GM21381 (cell line): ENCODE measurements around the gene EBF3.

ENCODE experiments used
- ATAC-seq: cut with Tn5 transposase; IDR thresholded peaks from one replicate; pipeline ENCODE4 v1.9.1; 2021; ENCODE audit warnings: mild to moderate bottlenecking, moderate library complexity; ENCODE audit not compliant: unreplicated experiment

The EBF3 gene

DNA sequence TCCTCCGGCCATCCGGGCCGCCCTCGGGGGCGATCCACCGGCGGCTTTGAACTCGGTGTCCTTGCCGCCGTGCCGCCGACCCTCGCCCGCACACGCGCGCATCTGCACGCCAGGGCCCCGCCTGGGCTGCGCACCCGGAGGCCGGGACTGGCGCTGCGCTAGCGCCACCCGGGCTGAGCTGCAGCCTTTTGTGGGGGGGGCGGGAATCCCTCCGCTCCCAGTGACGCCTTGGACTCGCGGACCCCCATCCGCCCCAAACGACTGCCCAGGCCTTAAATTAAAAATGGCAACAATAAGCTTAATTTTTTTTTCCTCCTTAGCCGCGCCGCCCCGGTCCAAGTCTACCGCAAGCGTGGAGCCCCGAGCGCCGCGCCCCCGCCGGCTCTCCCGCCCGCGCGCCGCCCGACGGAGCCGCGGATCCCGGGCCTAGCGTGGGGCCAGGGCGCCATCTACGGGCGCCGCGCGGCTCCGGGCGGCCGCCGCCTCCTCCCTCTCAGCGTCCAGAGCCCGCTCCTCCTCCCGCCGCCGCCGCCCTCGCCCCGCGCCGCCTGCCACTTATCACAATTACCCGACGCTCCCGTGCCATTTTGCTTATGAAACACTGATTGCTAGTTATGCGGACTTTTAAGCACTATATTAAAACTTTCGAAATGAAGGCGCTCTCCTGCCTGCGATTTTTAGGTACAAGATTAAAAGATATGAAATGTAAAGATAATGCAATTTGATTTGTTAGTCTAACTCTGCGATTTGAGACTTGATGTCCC lies 7.5 kb upstream of the EBF3 start:
- ATAC-seq, result no peak

DNA sequence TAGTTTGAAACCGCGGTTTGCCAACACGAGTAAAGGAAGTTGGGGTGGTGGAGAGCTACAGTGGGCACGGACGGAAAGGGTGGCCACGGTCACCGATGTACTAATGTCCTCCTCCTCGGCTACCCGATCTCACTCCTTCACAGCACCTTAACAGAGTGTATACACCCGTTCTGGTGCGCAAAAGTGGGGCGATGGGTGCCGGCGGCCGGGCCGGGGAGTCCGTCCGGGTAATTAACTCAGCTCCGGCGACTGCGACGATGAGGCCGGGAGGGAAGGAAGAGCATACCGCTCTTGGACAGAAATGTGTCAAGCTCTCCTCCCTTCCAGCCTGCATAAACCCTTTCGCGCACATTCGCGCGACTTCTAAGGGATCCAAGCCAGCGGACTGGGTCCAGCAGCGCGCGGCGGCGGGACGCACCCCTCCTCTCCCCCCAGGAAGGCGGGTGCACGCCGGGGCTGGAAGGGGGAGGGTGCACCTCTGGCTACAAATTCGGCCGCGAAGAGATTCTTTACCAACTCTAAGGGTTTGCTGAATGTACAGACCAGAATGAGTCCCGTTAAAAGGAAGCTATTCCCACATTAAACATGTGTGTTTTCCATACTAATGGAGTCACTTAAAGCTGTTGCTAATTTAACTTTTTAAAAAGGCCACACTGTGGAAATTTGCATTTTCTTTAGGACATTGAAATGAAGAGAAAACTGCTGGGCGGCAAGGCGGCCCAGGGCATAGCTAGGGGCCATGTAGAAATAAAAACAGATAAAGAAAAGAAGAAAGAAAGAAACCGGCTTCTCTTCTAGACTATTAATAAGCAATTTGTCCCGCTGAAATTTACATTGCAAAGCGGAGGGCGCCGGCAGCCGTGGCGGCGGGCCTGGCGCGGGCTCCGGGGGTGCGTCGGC lies 6.6 kb upstream of the EBF3 start:
- no peak for ATAC-seq

DNA sequence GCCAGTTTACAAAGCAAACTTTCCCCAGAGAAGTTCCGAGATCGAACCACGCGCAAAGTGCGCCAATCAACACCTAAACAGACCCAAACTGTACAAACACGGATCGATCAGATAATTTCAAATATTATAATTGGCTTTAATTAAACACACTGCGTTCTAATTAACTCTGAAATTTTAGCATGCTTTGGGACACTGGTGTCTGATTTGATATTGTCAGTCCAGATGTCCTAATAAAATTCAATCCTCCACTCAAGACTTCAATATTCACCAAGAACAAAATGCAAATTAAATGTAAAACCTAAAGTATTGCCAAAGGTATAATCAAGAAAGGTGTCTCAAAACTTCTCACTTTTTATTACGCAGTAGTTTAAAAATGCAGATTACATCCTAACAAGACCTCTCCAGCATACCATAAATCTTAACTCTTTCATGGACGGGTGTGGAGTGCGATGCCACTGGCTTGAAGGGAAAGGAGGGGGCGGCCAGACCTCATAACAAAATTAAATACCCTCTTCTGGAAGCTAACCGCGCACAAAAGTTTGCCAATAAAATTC lies 5.9 kb upstream of the EBF3 start:
- ATAC-seq, result no peak

DNA sequence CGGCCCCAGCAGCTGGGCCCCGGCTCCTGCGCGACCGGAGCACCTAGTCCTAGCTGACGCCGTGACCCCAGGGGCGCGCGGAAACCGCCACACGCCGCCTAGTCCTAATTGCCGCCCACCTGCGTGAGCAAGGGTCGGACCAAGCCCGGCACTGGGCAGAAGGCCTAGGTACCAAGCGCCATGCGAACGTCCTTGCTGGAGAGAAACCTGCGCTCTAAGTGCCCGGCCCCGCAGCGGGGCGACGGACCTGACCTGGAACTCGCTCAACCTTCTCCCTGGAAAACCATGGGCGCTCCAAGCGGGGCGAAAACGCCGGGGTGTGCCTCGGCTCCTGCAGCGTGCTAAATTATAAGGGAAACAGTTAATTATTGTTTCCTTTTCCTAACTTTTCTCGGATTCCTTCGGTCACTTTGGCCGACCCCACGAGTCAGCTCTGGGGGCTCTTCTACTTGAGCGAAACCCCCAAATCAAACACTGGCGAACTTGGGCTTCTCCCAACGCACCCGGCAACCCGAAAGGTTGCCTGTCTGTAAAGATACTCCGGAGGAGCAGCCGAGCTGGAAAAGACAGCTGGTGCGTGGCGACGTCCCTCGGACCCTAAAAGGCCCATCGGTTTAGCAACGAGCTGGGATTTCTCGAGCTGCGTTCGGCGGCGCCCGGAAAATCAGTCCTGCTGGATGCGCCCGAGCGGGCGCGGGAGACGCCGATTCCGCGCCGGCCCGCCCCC lies 5.3 kb upstream of the EBF3 start:
- ATAC-seq, result no peak

DNA sequence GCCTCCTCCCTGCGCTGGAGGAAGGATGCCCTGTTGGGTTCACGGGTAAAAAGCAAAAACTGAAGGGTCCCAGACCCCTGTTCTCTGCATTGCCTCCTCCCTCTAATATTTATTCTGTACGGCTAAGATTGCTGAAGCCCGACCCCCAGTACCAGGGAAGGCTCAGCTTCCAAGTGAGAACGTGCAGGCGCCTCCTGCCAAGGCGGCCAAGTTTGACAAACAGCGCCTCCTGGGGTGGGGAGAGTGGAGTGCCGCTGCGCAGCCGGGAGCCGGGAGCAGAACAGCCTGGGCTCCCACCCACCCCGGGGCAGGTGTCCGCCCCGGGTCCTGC lies 4.7 kb upstream of the EBF3 start:
- no peak for ATAC-seq

DNA sequence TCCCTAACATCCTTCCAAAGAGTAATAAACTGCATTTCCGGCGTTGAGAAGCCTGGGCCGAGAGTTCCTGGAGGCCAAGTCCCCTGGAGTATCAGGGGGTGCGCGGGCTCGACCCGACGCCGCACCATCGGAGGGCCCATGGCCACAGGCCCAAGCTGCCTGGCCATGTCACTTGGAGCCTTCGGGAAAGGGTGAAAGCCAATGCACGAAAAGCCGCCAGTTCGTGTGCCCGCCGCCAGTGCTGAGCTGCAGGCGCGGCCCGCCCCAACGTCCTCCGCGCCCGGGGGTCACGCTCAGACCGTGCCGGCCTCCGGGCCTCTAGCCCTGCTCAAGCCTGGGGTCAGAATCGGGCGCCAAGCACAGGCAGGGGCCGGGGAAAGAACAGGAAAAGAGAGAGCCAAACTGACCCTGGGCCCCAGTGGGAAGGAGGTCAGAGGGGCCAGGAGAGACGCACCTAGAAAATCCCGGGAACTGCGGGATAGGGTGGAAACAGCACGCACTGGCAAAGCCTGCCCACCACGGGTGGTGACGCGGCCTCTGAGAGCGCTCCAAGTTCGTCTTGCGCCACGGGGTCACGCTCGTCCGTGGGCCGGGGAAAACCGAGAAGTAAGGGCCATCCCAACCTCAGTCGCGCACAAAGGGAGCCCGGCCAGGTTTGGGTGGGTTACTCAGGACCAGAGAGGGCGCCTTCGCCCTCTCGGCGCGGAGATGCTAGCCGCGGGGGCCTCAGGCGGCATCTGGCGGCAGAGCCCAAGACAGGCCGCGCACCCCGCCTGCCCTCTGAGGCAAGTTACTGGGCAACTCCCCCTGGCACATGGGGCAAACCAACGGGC lies 4.2 kb upstream of the EBF3 start:
- no peak for ATAC-seq

DNA sequence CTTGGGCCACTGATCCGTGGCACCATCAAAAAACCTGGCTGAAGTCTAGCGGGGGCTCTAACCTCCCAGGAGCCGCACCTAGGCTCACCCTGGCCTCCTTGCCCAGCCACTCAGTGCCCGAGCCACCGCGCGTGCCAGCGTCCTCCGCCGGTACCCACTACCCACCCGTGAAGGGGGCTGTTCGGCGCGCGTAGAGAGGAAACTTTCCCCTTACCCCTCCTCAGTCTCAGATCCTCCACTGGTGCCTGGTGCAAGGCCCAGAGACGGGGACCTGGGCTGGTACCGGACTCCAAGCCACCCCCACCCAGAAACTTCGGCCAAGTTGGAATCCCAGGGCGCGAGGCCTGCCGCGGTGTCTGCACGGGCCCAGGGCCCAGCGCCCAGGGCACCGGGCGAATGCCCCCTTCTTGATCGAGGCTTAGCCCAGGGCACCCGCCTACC lies 3.5 kb upstream of the EBF3 start:
- no peak for ATAC-seq

DNA sequence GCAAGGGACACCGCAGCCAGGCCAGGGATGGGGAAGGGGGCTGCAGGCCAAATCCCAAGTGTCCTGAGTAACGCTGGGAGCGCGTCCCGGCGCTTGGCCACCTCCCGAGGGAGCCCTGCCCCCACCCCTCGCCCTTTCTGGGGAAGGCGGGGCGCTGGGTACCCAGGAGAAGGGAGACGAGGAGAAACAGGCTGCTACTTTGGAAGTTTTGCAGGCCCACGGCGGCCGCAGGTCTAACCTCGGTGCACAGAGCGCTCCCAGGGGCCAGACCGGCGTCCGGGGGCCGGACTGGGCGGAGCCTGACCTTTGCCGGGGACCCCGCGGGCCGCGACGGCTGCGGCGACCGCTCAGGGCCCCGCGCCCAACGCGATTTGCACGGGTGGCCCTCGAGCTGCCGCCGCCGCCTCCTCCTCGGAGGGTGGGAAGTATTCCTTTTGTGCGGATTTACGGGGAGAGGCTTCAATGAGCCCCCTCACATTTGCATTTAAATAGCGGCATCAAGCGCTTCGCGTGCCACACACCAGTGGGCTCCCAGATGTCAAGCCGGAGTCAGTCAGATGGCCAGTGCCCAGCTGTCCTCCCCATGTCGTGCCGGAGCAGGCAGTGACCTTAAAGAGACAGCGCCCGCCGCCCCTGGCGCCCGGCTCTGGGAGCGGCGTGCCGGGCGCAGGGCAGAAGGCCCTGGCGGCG lies 3.0 kb upstream of the EBF3 start:
- ATAC-seq, result no peak

DNA sequence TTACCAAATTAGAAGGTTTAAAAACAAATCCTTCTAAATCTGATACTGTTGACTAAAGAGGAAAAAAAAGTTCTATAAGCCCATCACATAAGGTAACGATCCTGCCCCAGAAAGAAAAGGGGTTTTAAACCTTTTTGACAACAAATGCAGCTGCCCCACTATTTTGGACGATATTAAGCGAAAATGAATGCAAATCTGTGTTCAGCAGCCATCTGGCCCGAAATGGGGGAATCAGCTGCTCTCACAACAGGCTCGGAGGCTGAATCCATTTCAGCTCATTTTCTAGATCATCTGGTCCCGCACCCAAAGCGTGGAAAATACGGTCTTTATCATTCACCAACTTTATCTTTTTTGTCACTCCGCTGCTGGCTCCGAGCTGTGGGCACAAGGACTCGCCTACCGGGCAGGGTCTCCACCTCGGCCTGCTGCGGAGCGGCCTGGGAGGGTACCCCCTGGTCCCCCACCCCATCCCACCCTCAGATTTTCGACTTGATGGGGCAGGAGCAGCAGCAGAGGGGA lies 2.4 kb upstream of the EBF3 start:
- ATAC-seq, result no peak

DNA sequence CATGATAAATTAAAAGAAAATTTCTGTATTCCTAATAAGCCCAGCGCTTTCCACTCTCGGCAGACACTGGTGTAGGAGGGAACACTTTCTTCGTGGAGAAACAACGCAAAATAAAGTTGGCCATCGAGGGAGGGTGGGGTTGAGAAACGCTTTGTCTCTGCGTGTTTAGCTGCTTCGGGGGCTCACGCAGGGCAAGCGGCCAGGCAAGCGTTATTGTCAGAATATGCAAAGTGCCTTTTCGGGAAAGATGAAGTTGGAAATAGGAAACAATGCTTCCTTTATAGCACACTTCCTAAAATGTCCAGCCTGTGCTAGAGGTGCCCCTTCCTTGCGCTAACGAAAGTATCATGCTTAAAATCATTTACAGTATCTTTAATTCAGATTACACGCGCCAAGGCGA lies 1.9 kb upstream of the EBF3 start:
- no peak for ATAC-seq

DNA sequence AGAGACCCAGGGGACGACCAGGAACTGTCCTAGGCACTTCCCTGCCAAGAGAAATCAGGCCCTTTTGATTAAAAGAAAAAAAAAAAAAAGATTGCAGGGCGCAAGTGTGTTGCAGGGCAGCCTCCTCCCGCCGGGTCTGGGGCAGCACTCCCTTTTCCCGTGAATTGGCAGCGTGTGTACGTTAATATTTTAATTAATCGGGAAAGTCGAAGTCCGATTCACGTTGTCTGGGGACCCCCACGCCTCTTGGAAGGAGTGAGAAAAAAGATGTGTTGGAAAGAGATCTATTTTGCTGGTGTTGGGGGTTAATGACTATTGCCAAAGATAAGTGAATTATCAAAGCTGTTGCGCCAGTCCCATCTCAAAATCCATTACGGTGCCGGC lies 1.3 kb upstream of the EBF3 start:
- ATAC-seq, result no peak

DNA sequence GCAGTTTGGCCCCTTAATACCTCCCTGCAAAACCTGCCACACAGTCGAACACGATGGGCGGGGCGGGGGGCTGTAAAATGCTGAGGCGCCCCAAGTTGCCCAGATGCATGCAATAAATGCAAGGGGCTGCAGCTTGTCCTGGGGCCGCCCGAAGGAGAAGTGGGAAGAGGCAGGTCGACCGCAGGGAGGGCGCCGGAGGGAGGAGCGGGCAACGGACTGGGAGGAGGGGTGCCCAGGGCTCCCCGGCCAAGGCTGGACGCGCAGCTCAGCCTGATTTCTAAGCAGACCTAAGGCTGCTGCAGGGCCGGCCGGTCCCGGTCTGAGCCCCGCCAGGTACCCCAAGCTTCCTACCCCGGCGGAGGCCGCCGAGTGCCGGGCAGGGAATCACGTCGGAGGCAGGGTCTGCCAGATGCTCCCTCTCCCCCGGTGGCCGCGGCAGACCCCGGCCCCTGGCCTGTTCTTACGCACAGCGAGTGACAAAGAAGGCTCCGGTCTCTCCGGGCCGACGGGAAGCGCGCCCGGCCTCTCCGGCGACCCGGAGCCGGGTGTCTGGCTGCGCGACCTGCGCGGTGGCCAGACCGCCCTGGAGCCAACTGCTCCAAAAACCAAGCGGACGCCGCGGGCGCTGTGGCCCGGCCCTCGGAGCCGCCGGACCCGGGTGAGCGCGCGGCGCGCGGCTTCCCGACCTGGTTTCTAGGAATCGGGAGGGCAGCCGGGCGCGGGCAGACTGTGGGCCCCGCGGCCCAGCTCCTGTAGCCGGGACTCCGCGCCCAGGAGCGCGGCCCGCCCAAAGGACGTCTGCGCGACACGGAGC lies 744 bp upstream of the EBF3 start:
- no peak for ATAC-seq

DNA sequence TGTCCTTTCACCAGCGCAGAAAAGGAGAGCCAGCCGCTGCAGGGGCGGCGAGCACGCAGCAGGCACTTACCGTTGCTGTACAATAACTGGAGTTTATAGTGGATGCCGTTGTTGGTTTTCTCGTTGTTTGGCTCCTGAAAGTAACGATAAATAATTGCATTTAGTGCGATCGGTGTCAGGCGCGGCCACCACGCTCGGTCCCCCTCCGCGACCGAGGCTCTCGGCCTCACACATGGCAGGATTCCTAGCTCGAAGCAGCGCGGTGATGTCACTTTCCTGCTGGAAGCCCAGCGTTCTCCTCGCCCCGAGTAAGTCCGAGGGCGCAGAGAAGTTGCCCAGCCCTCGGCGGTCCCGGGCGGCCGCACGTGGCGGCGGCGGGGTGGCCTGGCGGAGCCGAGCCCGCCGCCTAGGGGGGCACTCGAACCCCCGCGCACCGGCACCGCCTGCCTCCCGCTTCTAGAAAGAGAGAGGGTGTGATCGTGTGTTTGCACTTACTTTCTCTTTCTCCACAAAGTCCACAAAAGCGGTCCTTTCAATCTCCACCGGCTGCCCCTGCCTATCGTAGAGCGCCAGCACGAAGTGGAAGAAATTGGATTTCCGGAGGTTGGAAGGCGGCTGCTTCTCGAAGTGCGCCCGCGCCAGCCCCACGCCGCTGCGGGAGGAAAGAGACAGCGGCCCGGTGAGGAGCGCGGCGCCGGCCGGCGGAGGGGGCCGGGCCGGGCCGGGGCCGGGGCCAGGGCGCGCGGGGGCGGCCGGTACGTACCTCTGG lies 1.0 kb downstream of the EBF3 start:
- no peak for ATAC-seq

DNA sequence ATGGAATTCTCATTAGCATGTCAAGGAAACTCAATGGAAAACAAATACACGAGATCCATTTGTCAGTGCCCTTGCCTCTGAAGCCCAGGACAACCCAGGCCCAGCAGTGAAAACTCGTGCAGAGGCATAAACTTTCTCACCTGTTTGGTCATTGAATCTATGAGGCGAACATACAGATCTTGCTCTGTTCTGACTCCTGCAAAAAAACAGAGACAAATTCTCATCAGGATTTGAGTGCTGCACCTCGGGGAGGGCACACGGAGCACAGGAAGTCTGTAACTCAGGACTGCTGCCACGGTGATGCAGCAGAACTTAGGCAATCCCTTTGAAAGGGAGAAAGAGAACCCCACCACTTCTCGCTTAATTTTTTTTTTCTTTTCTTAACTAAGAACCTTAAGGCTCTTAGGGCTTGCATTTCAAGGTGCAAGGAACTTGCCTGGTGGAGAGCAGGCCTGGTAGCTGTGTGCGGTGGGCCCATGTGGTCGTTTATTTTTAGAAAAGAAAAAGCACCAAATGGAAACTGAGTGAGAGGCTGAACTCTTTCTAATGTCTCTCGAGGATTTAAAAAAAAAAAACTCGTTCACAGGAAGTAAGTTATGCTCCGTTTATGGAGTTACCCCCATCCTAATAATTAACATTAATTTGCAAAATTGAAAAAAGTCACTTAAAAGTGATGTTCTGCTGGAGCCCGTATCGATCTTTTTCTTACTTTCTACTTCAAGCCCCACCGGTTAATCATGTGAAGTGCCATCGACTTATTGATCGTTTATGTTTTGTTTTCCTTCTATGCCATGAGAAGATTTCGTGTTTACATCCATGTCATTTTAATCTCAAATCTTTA lies 1.8 kb downstream of the EBF3 start:
- ATAC-seq, result no peak

DNA sequence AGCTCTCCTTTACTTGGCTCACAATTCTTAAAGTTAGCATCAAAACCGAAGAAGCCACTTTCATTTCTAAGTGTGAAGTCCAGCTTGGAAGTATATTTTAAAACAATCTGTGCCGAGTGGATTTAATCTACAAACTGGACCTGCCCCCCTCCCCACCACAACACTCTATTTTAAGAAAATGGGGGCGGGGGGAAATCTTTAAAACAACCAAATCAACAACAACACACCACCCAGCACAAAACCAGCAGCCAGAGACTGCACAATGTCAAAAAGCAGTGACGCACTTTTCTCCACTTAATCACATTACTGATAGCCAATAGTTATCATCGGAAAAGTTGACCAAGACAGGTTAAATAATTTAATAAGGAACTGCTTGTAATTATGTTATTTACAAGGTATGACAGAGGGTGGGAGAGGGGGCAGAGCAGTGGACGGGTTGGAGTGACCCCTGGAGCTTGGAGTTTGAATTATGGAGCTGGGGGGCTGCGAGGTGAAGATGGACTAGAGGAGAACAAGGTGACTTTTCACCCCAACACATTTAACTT lies 2.8 kb downstream of the EBF3 start:
- ATAC-seq, result no peak

DNA sequence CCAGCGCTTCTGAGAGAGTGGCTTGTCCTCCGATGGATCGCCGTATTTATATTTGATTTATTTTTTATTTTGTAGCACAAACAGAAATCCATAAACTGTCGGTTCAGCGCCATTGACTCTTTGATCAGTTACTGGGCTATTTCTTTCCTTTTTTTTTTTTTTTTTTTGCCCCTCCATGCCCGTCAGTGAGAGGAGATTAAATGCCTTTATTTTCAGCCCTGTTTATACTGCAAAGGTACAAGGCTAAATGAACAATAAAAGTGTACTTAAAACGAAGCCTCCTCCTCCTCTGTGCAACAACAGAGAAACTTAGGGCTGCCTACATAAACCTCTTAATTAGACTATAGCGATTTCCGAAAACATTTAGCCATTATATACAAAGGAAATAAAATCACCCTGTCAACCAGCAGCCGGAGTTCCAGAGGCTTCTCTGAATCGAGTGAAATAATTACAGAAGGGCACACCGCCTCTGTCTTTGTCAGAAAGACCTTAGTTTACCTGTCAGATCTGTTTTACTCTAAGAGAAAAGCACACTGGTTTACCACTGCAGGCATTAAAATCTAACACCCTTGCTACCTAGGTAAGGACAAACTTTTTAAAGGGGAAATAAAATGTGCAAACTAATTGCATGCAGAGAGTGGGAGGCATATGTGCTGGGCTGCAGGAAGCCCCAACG lies 3.5 kb downstream of the EBF3 start:
- no peak for ATAC-seq
